ENCODE measurements around the gene LAPTM5.

DNA sequence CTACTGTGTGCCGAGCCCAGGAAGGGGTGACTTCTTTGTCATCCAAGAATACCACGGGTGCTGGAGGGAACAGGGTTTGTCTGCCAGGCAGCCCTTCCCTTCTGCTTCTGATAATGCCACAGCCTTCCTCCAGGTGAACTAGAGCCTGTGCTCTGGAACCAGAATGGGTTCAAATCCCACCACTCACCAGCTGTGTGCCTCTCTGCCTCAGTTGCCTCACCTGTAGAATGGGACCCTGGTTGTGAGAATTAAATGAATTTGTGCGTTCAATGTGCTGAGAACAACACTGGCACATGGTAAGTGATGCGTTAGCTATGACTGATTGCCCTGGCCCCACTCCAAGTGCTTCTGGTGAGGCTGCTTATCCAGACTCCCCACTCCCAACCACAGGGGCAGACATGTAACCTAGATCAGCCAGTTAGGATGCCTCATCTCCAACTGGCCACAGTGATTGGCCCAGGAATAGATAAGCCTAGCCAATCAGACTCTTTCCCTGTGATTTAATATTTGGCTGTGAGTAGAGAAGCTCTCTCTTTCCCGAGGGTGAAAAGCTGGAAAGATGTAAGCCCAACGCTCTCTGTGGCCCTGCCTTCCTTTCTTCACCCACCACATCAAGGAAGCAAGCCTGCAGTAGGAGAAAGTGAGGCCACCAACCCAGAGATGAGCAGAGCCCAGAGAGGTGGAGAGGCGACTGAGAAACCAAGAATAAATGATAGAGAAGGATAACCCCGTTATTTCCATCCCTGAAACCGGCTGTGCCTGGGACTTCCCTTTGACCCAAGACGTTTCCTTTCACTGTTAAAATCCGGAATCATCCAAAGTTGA is 20.8 kb upstream of the LAPTM5 start:
- no peak for TF ChIP-seq TARDBP (IDR thresholded peaks at IDR 0.05)
- TF ChIP-seq SP1 (IDR thresholded peaks at IDR 0.05) = no peak
- TF ChIP-seq BHLHE40 (IDR thresholded peaks at IDR 0.05; ENCODE audit: borderline replicate concordance) = no peak
- no peak for TF ChIP-seq SUZ12 (IDR thresholded peaks at IDR 0.05)
- TF ChIP-seq FOXM1 (IDR thresholded peaks at IDR 0.05; ENCODE audit: borderline replicate concordance) = no peak
- no peak for TF ChIP-seq ZNF384 (IDR thresholded peaks at IDR 0.05)
- no peak for TF ChIP-seq ELF4 (IDR thresholded peaks at IDR 0.05)

Measured in HEK293T (cell line).